GM19239 (cell line): Measurements from ENCODE around the gene NRM.

Experiments used
- DNase-seq: peaks from one replicate; pipeline ENCODE4 v3.0.0; 2011; ENCODE audit warnings: low spot score; ENCODE audit not compliant: insufficient read length
- FAIRE-seq: peaks from 2 replicates; lab custom pipeline; 2011; peaks lifted over from hg19 to GRCh38; lab: Jason Lieb, UNC

The NRM gene

GRCh38 chr6:30691208-30691847, 544 bp upstream of the NRM start:
- no peak for DNase-seq

GRCh38 chr6:30689985-30690384, 799 bp downstream of the NRM start:
- FAIRE-seq (no peak), DNase-seq (no peak)

More at GRCh38 chr6:30691208-30691847, 544 bp upstream of the NRM start:
- no peak for FAIRE-seq

- peak; percentile 63 for FAIRE-seq
- DNase-seq: no peak
Measured at GRCh38 chr6:30689022-30689865, 1.5 kb downstream of the NRM start.

- DNase-seq: no peak
Measured at GRCh38 chr6:30688569-30688968, 2.2 kb downstream of the NRM start.

GRCh38 chr6:30687659-30688431, 2.9 kb downstream of the NRM start:
- no peak for DNase-seq
- FAIRE-seq: peak; percentile 76

More at GRCh38 chr6:30688569-30688968, 2.2 kb downstream of the NRM start:
- peak; percentile 64 for FAIRE-seq

GRCh38 chr6:30686908-30687658, 3.7 kb downstream of the NRM start:
- peak; percentile 97 for FAIRE-seq
- DNase-seq: peak; percentile 65

GRCh38 chr6:30686009-30686907, 4.5 kb downstream of the NRM start, which contains the start of gene PPP1R18:
Gene PPP1R18 (minus strand): TSS chr6:30686645. CDS start chr6:30686018, 627 bp downstream.
- FAIRE-seq (peak; percentile 66), DNase-seq (peak; percentile 31)

GRCh38 chr6:30685157-30686008, 5.4 kb downstream of the NRM start:
- DNase-seq (no peak), FAIRE-seq (no peak)

GRCh38 chr6:30684386-30685156, 6.2 kb downstream of the NRM start:
- no peak for FAIRE-seq

GRCh38 chr6:30683980-30684338, 6.8 kb downstream of the NRM start:
- FAIRE-seq (no peak), DNase-seq (no peak)

More at GRCh38 chr6:30684386-30685156, 6.2 kb downstream of the NRM start:
- DNase-seq: no peak

- DNase-seq (no peak), FAIRE-seq (no peak)
Measured at GRCh38 chr6:30683183-30683979, 7.4 kb downstream of the NRM start.

- DNase-seq (peak; percentile 61), FAIRE-seq (peak; percentile 89)
Measured at GRCh38 chr6:30682143-30683117, 8.4 kb downstream of the NRM start.

- no peak for DNase-seq
- FAIRE-seq: no peak
Measured at GRCh38 chr6:30681766-30682142, 9.0 kb downstream of the NRM start.

GRCh38 chr6:30679765-30680535, 10.8 kb downstream of the NRM start:
- FAIRE-seq (no peak), DNase-seq (no peak)
